Mesenchymal stem cell (in vitro differentiated cells and primary cell): ENCODE data around the gene RPRD2.
A peak's percentile ranks its signal among the peaks of the same experiment; 100 is the strongest.

Experiments used
- DNase-seq: peaks from one replicate; pipeline ENCODE4 v3.0.0-alpha.2; 2013
- H2AFZ ChIP-seq: one replicate; pipeline ENCODE4 v1.6.1; 2013; ENCODE audit warnings: low read depth, mild to moderate bottlenecking, control low read depth, inconsistent platforms, low read length, moderate library complexity
- H2AK5ac ChIP-seq: 2 replicates; pipeline ENCODE4 v1.6.1; 2013; ENCODE audit warnings: low read length, moderate library complexity, mild to moderate bottlenecking, inconsistent platforms; ENCODE audit not compliant: severe bottlenecking
- H2BK120ac ChIP-seq: one replicate; pipeline ENCODE4 v1.6.1; 2013; ENCODE audit warnings: low read depth, mild to moderate bottlenecking, inconsistent platforms, low read length, moderate library complexity
- H2BK12ac ChIP-seq, 2 experiments: one replicate each; pipeline ENCODE4 v1.6.1; 2013; ENCODE audit warnings: inconsistent platforms in 2 of 2, low read length in 2 of 2, mild to moderate bottlenecking in 2 of 2, moderate library complexity in 2 of 2, control low read depth in 1 of 2
- H2BK15ac ChIP-seq: one replicate; pipeline ENCODE4 v1.6.1; 2013; ENCODE audit warnings: mild to moderate bottlenecking, low read depth, inconsistent platforms; ENCODE audit not compliant: poor library complexity, severe bottlenecking
- H2BK5ac ChIP-seq: 2 replicates; pipeline ENCODE4 v1.6.1; 2013; ENCODE audit warnings: low read depth, mild to moderate bottlenecking, low read length, control low read depth, inconsistent platforms; ENCODE audit not compliant: poor library complexity, severe bottlenecking
- H3K14ac ChIP-seq, 2 experiments: one replicate each; pipeline ENCODE4 v1.6.1; 2013; ENCODE audit warnings: inconsistent platforms in 2 of 2, low read length in 2 of 2, control low read depth in 1 of 2, mild to moderate bottlenecking in 1 of 2, moderate library complexity in 1 of 2
- H3K18ac ChIP-seq, 2 experiments: one replicate each; pipeline ENCODE4 v1.6.1; 2013; ENCODE audit warnings: inconsistent platforms in 2 of 2, low read length in 2 of 2, control low read depth in 1 of 2, low read depth in 1 of 2, mild to moderate bottlenecking in 1 of 2
- H3K23ac ChIP-seq, 2 experiments: one replicate each; pipeline ENCODE4 v1.6.1; 2013; ENCODE audit warnings: inconsistent platforms in 2 of 2, low read length in 2 of 2, mild to moderate bottlenecking in 2 of 2, moderate library complexity in 2 of 2, control low read depth in 1 of 2
- H3K27ac ChIP-seq: 2 replicates; pipeline ENCODE4 v1.5.1; 2013; ENCODE audit warnings: mild to moderate bottlenecking, moderate library complexity, low read length, control low read depth, inconsistent platforms; ENCODE audit not compliant: poor library complexity, severe bottlenecking
- H3K27me3 ChIP-seq, 2 experiments: 2 replicates each; pipeline versions ENCODE4 v1.6.1 to v1.7.0; 2013; ENCODE audit warnings: low read length in 2 of 2, mild to moderate bottlenecking in 2 of 2, moderate library complexity in 2 of 2, control low read depth in 1 of 2, inconsistent platforms in 1 of 2; ENCODE audit not compliant: control insufficient read depth in 1 of 2, insufficient read depth in 1 of 2
- H3K36me3 ChIP-seq, 2 experiments: 2 replicates each; pipeline versions ENCODE4 v1.6.1 to v1.7.0; 2013; ENCODE audit warnings: low read length in 2 of 2, control low read depth in 1 of 2, inconsistent platforms in 1 of 2, low read depth in 1 of 2, mild to moderate bottlenecking in 1 of 2; ENCODE audit not compliant: insufficient read depth in 2 of 2, control insufficient read depth in 1 of 2
- H3K4ac ChIP-seq, 2 experiments: one replicate each; pipeline ENCODE4 v1.6.1; 2013; ENCODE audit warnings: inconsistent platforms in 2 of 2, low read length in 2 of 2, mild to moderate bottlenecking in 2 of 2, moderate library complexity in 2 of 2, control low read depth in 1 of 2, low read depth in 1 of 2
- H3K4me1 ChIP-seq: 2 replicates; pipeline ENCODE4 v1.6.1; 2013; ENCODE audit warnings: low read depth, low read length, control low read depth; ENCODE audit not compliant: control insufficient read depth, insufficient read depth
- H3K4me2 ChIP-seq: 2 replicates; pipeline ENCODE4 v1.6.1; 2013; ENCODE audit warnings: low read length, mild to moderate bottlenecking, inconsistent platforms; ENCODE audit not compliant: poor library complexity, severe bottlenecking
- H3K4me3 ChIP-seq, 2 experiments: 2 replicates each; pipeline versions ENCODE4 v1.5.1 to v1.7.0; 2013; ENCODE audit warnings: low read length in 2 of 2, mild to moderate bottlenecking in 2 of 2, control low read depth in 1 of 2, low read depth in 1 of 2; ENCODE audit not compliant: insufficient read depth in 1 of 2
- H3K79me1 ChIP-seq: replicated peaks from 2 replicates; pipeline ENCODE4 v1.6.1; 2013; ENCODE audit warnings: mild to moderate bottlenecking, control low read depth, low read length, inconsistent platforms; ENCODE audit not compliant: poor library complexity, severe bottlenecking
- H3K9ac ChIP-seq: 2 replicates; pipeline ENCODE4 v1.7.0; 2013; ENCODE audit warnings: mild to moderate bottlenecking, low read length, moderate library complexity
- H3K9me3 ChIP-seq: 2 replicates; pipeline ENCODE4 v1.7.0; 2013; ENCODE audit warnings: mild to moderate bottlenecking, low read length; ENCODE audit not compliant: control insufficient read depth
- H4K8ac ChIP-seq: one replicate; pipeline ENCODE4 v1.6.1; 2013; ENCODE audit warnings: inconsistent platforms, mild to moderate bottlenecking, low read length, moderate library complexity
- H4K91ac ChIP-seq: one replicate; pipeline ENCODE4 v1.6.1; 2013; ENCODE audit warnings: mild to moderate bottlenecking, low read length, inconsistent platforms
- WGBS: methylation state at CpG from one replicate; pipeline ENCODE4 v1.1.7; 2013; ENCODE audit warnings: mixed read lengths; 5-methylcytosine and 5-hydroxymethylcytosine counted together

The RPRD2 gene

GRCh38 chr1:150383631-150384324 lies 19.8 kb downstream of the RPRD2 start:
- no peak overlapping the region for H2BK120ac ChIP-seq

GRCh38 chr1:150385537-150386445 lies 21.8 kb downstream of the RPRD2 start:
- no peak for DNase-seq
- Histone ChIP-seq H3K18ac (no peak overlapping the region), H2AFZ (no peak overlapping the region), H4K8ac (no peak overlapping the region), H3K27ac (no peak overlapping the region), H3K79me1 (peaks cover 9% of the 10 kb centered on the region), H2BK12ac (no peak overlapping the region), H3K27me3 (no peaks in the 10 kb centered on the region), H3K4me1 (peaks cover 3% of the 10 kb centered on the region), H3K4me3 (no peak overlapping the region), H2AK5ac (no peak overlapping the region), H2BK5ac (no peak overlapping the region), H3K4me2 (no peak overlapping the region), H3K14ac (no peak overlapping the region), H3K23ac (no peak overlapping the region), H3K9ac (no peak overlapping the region), H4K91ac (no peak overlapping the region), H3K9me3 (no peaks in the 10 kb centered on the region), H2BK120ac (no peak overlapping the region), H3K4ac (no peak overlapping the region), H3K36me3 (no peaks in the 10 kb centered on the region), H2BK15ac (no peak overlapping the region)
- 97% methylated on average over 10 of the region's 10 CpGs for WGBS

More at GRCh38 chr1:150383631-150384324, 19.8 kb downstream of the RPRD2 start:
- Histone ChIP-seq H3K79me1 (peaks cover 9% of the 10 kb centered on the region), H3K4me3 (peak overlapping the region in 1 of 2 experiments; percentile 19), H3K9me3 (no peaks in the 10 kb centered on the region), H4K91ac (no peak overlapping the region), H2BK12ac (no peak overlapping the region), H3K4me1 (no peaks in the 10 kb centered on the region), H2AK5ac (no peak overlapping the region), H3K27me3 (no peaks in the 10 kb centered on the region), H3K18ac (no peak overlapping the region), H2BK5ac (no peak overlapping the region), H3K4me2 (no peak overlapping the region), H4K8ac (no peak overlapping the region), H3K4ac (no peak overlapping the region), H3K9ac (peak overlapping the region; percentile 36), H3K23ac (no peak overlapping the region), H2AFZ (no peak overlapping the region), H2BK15ac (no peak overlapping the region), H3K27ac (no peak overlapping the region), H3K14ac (no peak overlapping the region), H3K36me3 (no peaks in the 10 kb centered on the region)
- WGBS: 94% methylated on average over 3 of the region's 3 CpGs
- DNase-seq: no peak

GRCh38 chr1:150386592-150386991 lies 22.6 kb downstream of the RPRD2 start:
- Histone ChIP-seq H3K18ac (no peak overlapping the region), H2BK12ac (no peak overlapping the region), H2BK15ac (no peak overlapping the region), H3K9ac (no peak overlapping the region), H3K4me2 (no peak overlapping the region), H2BK120ac (no peak overlapping the region), H3K9me3 (no peaks in the 10 kb centered on the region), H3K27ac (no peak overlapping the region), H3K14ac (no peak overlapping the region), H2AFZ (no peak overlapping the region), H3K23ac (no peak overlapping the region), H3K79me1 (peaks cover 9% of the 10 kb centered on the region), H2BK5ac (no peak overlapping the region), H3K4me1 (peaks cover 3% of the 10 kb centered on the region), H2AK5ac (no peak overlapping the region), H3K27me3 (no peaks in the 10 kb centered on the region), H3K36me3 (no peaks in the 10 kb centered on the region), H3K4ac (no peak overlapping the region), H4K91ac (no peak overlapping the region), H4K8ac (no peak overlapping the region), H3K4me3 (no peak overlapping the region)
- WGBS: 100% methylated on average over 1 of the region's 1 CpG
- DNase-seq: no peak

- Histone ChIP-seq H2BK12ac (no peak overlapping the region), H2AK5ac (no peak overlapping the region), H3K27me3 (no peaks in the 10 kb centered on the region), H3K27ac (no peak overlapping the region), H3K9ac (no peak overlapping the region), H3K79me1 (peaks cover 10% of the 10 kb centered on the region), H3K4me2 (no peak overlapping the region), H3K18ac (no peak overlapping the region), H2BK120ac (no peak overlapping the region), H3K4me3 (no peak overlapping the region), H3K36me3 (no peaks in the 10 kb centered on the region), H3K4ac (no peak overlapping the region), H3K23ac (no peak overlapping the region), H2BK15ac (no peak overlapping the region), H4K91ac (no peak overlapping the region), H3K9me3 (no peaks in the 10 kb centered on the region), H3K14ac (no peak overlapping the region), H3K4me1 (peaks cover 3% of the 10 kb centered on the region), H4K8ac (no peak overlapping the region), H2AFZ (no peak overlapping the region), H2BK5ac (no peak overlapping the region)
- DNase-seq: no peak
Observed at GRCh38 chr1:150387200-150387599, 23.3 kb downstream of the RPRD2 start.
